Neural progenitor cell (in vitro differentiated cells): ENCODE data around the gene KCTD16.
A peak's percentile ranks its signal among the peaks of the same experiment; 100 is the strongest.

ENCODE experiments used
- EZH2 ChIP-seq: fragments of 200-600 bp; sonication (generic); IDR thresholded peaks from 2 replicates; pipeline ENCODE4 v1.6.1; 2017; ENCODE audit warnings: antibody characterized with exemption, mild to moderate bottlenecking, moderate library complexity
- TF ChIP-seq, protein P1 (sequence below): fragments of 200-600 bp; sonication (generic); IDR thresholded peaks from 2 replicates; pipeline ENCODE4 v1.5.1; 2017; ENCODE audit warnings: antibody characterized with exemption, mild to moderate bottlenecking

DNA sequence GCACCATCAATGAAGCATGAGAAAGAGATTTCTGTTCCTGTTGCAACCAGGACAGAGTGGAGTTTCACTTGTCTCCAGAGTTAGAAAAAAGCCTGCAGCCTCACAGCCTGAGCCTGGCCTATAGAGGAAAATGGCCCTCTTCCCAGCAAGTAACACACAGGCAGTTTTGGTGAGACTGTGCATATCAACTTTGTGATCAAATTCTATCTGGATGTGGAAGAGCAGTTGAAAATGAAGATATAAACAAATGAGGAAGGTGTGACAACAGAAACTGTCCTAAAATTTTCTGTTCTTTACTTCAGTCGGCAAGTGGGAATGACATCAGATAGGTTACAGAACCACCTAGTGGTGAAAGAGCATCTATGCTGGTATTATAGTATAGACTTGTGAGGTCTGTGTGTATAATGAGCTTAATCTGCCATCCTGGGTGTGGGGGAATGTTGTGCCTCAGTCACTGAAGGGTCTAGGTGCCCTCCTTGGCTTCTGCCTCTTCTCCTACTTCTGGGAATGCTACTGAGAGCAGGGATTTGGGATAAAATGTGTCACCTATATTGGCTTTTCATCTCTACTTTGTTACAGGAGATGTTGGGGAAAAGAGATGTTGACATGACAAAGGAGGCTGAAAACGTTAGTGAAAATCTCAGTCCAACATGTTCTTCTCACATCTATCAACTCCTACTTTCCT lies 28.4 kb upstream of the KCTD16 start:
- TF ChIP-seq, protein P1, sequence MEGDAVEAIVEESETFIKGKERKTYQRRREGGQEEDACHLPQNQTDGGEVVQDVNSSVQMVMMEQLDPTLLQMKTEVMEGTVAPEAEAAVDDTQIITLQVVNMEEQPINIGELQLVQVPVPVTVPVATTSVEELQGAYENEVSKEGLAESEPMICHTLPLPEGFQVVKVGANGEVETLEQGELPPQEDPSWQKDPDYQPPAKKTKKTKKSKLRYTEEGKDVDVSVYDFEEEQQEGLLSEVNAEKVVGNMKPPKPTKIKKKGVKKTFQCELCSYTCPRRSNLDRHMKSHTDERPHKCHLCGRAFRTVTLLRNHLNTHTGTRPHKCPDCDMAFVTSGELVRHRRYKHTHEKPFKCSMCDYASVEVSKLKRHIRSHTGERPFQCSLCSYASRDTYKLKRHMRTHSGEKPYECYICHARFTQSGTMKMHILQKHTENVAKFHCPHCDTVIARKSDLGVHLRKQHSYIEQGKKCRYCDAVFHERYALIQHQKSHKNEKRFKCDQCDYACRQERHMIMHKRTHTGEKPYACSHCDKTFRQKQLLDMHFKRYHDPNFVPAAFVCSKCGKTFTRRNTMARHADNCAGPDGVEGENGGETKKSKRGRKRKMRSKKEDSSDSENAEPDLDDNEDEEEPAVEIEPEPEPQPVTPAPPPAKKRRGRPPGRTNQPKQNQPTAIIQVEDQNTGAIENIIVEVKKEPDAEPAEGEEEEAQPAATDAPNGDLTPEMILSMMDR = peak; percentile 74
- TF ChIP-seq EZH2 = no peak
